PC-9 (cell line): ENCODE results near the gene CBLB. TPM values are rescaled to one million over a fixed set of nuclear protein-coding genes. Genes with fewer than 3 reads are reported as not detected.

ENCODE experiments used
- BruUV-seq: library from RNA; stranded (reverse); fragments of 400-500 nt; replicated peaks from 2 replicates; lab custom pipeline; 2021; lab: Mats Ljungman, UMichigan
- CTCF ChIA-PET: fragments of 300-600 bp; sonication (Branson Sonifier 250); formaldehyde crosslinking; loops from one replicate; lab custom pipeline; 2022; ENCODE audit warnings: antibody characterized with exemption; lab: Charles Lee
- POLR2A ChIA-PET: fragments of 300-600 bp; sonication (Branson Sonifier 250); formaldehyde crosslinking; loops from one replicate; lab custom pipeline; 2022; ENCODE audit warnings: antibody characterized with exemption; ENCODE audit not compliant: unreplicated experiment; lab: Charles Lee
- DNase-seq, 2 experiments: peaks; one replicate each; pipeline versions ENCODE4 v3.0.0 to v3.0.0-alpha.2; 2015 to 2022; ENCODE audit warnings: mixed read lengths in 1 of 2
- H2AFZ ChIP-seq: fragments of 200-600 bp; sonication (generic); 2 replicates; pipeline ENCODE4 v1.8.1; 2017; ENCODE audit warnings: antibody characterized with exemption
- H3F3A ChIP-seq: fragments of 200-600 bp; sonication (generic); 2 replicates; pipeline ENCODE4 v1.8.1; 2017; ENCODE audit warnings: antibody characterized with exemption, mild to moderate bottlenecking, low read depth; ENCODE audit not compliant: insufficient read depth
- H3K27ac ChIP-seq: fragments of 200-600 bp; sonication (generic); 2 replicates; pipeline ENCODE4 v1.6.1; 2016; ENCODE audit warnings: mixed run types
- H3K27me3 ChIP-seq: fragments of 200-600 bp; sonication (generic); 2 replicates; pipeline ENCODE4 v1.6.1; 2016; ENCODE audit warnings: low read depth, mixed run types; ENCODE audit not compliant: insufficient read depth
- H3K36me3 ChIP-seq: fragments of 200-600 bp; sonication (generic); 2 replicates; pipeline ENCODE4 v1.6.1; 2016; ENCODE audit warnings: low read depth, mixed run types
- H3K4me1 ChIP-seq: fragments of 200-600 bp; sonication (generic); replicated peaks from 2 replicates; pipeline ENCODE4 v1.6.1; 2016; ENCODE audit warnings: mixed run types; ENCODE audit not compliant: insufficient read depth
- H3K4me2 ChIP-seq: fragments of 200-600 bp; sonication (generic); 2 replicates; pipeline ENCODE4 v1.6.1; 2017; ENCODE audit warnings: mixed run types
- H3K4me3 ChIP-seq: fragments of 200-600 bp; sonication (generic); 2 replicates; pipeline ENCODE4 v1.6.1; 2016; ENCODE audit warnings: mixed run types
- H3K79me2 ChIP-seq: fragments of 200-600 bp; sonication (generic); 2 replicates; pipeline ENCODE4 v1.6.1; 2017; ENCODE audit warnings: low read depth, mixed run types
- H3K9me2 ChIP-seq: fragments of 200-600 bp; sonication (generic); 2 replicates; pipeline ENCODE4 v1.8.1; 2017; ENCODE audit warnings: mild to moderate bottlenecking; ENCODE audit not compliant: insufficient read depth
- H3K9me3 ChIP-seq: fragments of 200-600 bp; sonication (generic); 2 replicates; pipeline ENCODE4 v1.8.1; 2016; ENCODE audit warnings: low read depth; ENCODE audit not compliant: insufficient read depth
- H4K20me1 ChIP-seq: fragments of 200-600 bp; sonication (generic); 2 replicates; pipeline ENCODE4 v1.8.1; 2017; ENCODE audit not compliant: insufficient read depth
- EZH2 ChIP-seq: fragments of 200-600 bp; sonication (generic); IDR thresholded peaks from 2 replicates; pipeline ENCODE4 v1.8.0; 2017; ENCODE audit warnings: antibody characterized with exemption, low read depth
- intact Hi-C: fragments of 100-400 bp; cut with micrococcal nuclease; formaldehyde crosslinking; loops from one replicate; pipeline ENCODE4 v1.10.0; 2022; ENCODE audit not compliant: unreplicated experiment
- total RNA-seq: library from RNA; stranded (reverse); gene quantifications from 2 replicates; pipeline ENCODE4 v1.2.3, GENCODE V29; 2021
- TF ChIP-seq, protein P1 (sequence below): fragments of 200-600 bp; sonication (generic); conservative IDR thresholded peaks from 2 replicates; pipeline ENCODE4 v1.6.1; 2017; ENCODE audit warnings: mixed run types, antibody characterized with exemption, mild to moderate bottlenecking, moderate library complexity

The CBLB gene
- total RNA-seq, 1 experiment from 2014 or later: 44.0 TPM

DNA sequence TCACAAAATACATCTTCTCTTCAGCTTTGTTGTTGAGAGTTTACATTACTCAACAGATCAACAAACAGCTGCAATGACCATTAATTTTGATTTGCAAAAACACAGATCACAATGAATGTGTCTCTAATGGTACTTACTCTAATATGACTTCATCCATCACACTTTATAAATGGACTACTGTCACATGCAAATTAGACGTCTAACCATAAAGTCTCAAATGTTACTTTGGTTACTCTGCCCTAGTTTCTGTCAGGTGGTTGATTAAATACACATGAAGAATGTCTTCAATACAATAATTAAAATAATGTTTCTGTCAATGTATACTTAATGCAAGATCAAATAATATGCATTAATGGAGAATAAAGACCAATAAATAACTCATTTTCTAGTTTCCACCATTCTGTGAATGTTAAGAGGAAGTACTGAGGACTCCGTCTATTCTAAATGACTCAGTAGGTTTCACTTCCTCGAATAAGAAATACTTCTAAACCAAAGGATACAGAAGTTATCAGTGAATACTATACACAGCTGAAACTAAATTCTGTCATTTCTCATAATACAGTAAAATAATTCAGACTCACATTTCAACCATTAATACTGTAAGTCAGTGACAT lies 145.8 kb downstream of the CBLB start:
- POLR2A ChIA-PET: no interaction called here
- H3K79me2 ChIP-seq: no peaks in the 10 kb centered on the region
- H3F3A ChIP-seq: no peaks in the 10 kb centered on the region
- no peak overlapping the region for H2AFZ ChIP-seq
- no peak for TF ChIP-seq EZH2
- TF ChIP-seq, protein P1, sequence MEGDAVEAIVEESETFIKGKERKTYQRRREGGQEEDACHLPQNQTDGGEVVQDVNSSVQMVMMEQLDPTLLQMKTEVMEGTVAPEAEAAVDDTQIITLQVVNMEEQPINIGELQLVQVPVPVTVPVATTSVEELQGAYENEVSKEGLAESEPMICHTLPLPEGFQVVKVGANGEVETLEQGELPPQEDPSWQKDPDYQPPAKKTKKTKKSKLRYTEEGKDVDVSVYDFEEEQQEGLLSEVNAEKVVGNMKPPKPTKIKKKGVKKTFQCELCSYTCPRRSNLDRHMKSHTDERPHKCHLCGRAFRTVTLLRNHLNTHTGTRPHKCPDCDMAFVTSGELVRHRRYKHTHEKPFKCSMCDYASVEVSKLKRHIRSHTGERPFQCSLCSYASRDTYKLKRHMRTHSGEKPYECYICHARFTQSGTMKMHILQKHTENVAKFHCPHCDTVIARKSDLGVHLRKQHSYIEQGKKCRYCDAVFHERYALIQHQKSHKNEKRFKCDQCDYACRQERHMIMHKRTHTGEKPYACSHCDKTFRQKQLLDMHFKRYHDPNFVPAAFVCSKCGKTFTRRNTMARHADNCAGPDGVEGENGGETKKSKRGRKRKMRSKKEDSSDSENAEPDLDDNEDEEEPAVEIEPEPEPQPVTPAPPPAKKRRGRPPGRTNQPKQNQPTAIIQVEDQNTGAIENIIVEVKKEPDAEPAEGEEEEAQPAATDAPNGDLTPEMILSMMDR: no peak
- intact Hi-C loops: no loop called here
- H3K27me3 ChIP-seq: no peaks in the 10 kb centered on the region
- no peak overlapping the region for H3K4me2 ChIP-seq
- no peaks in the 10 kb centered on the region; the same call in 1 of the 2 replicates for H3K9me2 ChIP-seq
- no peak for DNase-seq
- no peak overlapping the region for H3K27ac ChIP-seq
- no TSS peak for BruUV-seq
- H3K4me3 ChIP-seq: no peak overlapping the region
- no peaks in the 10 kb centered on the region for H3K4me1 ChIP-seq
- no peaks in the 10 kb centered on the region for H3K9me3 ChIP-seq
- CTCF ChIA-PET: no interaction called here
- no peaks in the 10 kb centered on the region for H4K20me1 ChIP-seq
- H3K36me3 ChIP-seq: peaks cover 5% of the 10 kb centered on the region; the same call in 1 of the 2 replicates

DNA sequence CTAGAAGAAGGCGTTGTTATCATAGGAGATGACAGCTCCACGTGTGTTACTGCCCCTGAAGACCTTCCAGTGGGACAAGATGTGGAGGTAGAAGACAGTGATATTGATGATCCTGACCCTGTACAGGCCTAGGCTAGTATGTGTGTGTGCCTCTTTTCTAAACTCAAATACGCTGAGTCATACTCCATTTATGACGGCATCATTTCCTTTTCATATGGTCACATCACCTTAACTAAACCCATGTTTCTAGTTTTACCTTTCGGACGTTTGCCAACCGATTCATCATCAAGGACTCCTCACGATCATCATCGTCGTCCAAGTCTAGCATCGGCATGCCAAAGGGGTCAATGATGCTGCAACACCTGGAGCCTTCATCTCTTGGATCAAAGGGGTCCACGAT lies 149.0 kb downstream of the CBLB start:
- Histone ChIP-seq H3K4me2 (no peak overlapping the region), H3K27me3 (no peaks in the 10 kb centered on the region), H3K4me1 (no peaks in the 10 kb centered on the region), H3K9me3 (no peaks in the 10 kb centered on the region), H3K36me3 (peaks cover 5% of the 10 kb centered on the region; the same call in 1 of the 2 replicates), H3K9me2 (no peaks in the 10 kb centered on the region; the same call in 1 of the 2 replicates), H3K79me2 (no peaks in the 10 kb centered on the region), H4K20me1 (no peaks in the 10 kb centered on the region), H3F3A (no peaks in the 10 kb centered on the region), H3K27ac (no peak overlapping the region), H3K4me3 (no peak overlapping the region), H2AFZ (no peak overlapping the region)
- no TSS peak for BruUV-seq
- CTCF ChIA-PET: no interaction called here
- POLR2A ChIA-PET: no interaction called here
- intact Hi-C loops: no loop called here
- no peak for DNase-seq
- TF ChIP-seq, protein P1: no peak
- no peak for TF ChIP-seq EZH2

DNA sequence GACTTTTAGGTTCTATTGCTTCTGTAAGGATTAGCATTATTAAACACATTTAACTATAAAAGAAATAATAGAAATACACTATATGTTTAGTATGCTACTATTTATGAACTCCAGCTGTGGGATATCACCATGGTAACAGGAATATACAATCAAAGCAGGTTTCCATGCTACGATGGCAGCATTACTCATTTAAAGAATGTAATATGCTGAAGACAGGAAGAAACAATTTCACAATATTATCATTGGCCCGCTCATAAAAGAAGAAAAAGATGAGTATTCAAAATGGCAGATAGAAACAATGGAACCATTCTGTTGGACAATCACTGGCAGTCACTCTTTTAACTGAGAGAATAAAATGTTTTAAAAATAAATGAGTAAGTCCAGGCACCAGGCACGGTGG lies 153.4 kb downstream of the CBLB start:
- DNase-seq: no peak
- Histone ChIP-seq H4K20me1 (no peaks in the 10 kb centered on the region), H3K4me2 (no peak overlapping the region), H3K9me2 (no peaks in the 10 kb centered on the region), H2AFZ (no peak overlapping the region), H3F3A (no peaks in the 10 kb centered on the region), H3K79me2 (no peaks in the 10 kb centered on the region), H3K4me1 (no peaks in the 10 kb centered on the region), H3K9me3 (no peaks in the 10 kb centered on the region), H3K36me3 (peaks cover 5% of the 10 kb centered on the region; the same call in 1 of the 2 replicates), H3K27me3 (no peaks in the 10 kb centered on the region), H3K27ac (no peak overlapping the region), H3K4me3 (no peak overlapping the region)
- no TSS peak for BruUV-seq
- POLR2A ChIA-PET: no interaction called here
- CTCF ChIA-PET: no interaction called here
- TF ChIP-seq, protein P1: no peak
- no peak for TF ChIP-seq EZH2
- intact Hi-C loops: no loop called here
